ENCODE results near the gene PROC.

The PROC gene

DNA sequence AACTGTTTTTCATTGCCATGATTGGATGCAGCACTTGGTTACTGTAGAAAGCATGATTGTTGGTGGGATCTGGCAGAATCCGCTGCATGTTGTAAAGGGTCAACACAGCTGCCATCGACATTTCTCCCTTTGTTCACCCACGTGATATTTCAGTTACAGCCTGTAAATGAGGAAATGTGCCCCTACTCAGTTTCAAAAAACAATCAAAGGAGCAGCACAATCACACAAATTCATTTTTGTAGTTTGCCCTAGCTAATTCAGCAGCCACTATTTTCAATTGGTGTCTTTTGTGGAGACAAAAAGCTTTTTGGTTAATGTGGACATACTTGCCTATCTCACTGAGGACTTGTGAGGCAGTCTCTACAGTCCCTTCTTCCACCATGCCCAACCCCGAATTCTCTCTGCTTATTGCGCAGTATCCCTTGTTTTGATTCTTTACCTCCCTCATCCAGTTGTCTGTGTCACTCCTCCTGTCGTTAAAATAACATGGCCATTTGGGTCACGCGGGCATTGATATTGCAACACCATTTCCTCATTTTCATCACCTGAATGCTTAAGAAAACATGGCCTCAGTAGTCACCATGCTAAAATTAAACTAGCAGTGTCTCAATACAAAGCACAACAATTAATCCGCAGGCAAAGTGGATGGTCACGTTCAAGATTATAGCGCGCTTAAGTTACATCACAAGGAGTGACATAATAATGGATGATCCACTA lies 6.4 kb upstream of the PROC start:
- DNase-seq (ENCODE audit: extremely low spot score, insufficient read length, low read depth): no peak
- FAIRE-seq: no peak

DNA sequence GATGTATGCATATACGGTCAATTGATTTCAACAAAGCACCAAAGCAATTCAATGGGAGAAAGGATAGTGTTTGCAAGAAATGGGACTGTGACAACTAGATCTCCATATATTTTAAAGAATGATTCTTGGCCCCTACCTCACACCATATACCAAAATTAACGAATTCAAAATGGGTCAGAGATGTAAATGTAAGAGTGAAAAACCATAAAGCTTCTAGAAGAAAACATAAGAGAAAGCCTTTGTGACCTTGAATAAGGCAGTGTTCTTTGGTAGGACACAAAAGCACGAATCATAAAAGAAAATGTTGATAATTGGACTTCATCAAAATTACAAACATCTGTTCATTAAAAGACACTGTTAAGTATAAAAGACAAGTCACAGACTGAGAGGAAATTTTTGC lies 5.0 kb upstream of the PROC start:
- DNase-seq (ENCODE audit: extremely low spot score, insufficient read length, low read depth) (no peak), FAIRE-seq (no peak)

DNA sequence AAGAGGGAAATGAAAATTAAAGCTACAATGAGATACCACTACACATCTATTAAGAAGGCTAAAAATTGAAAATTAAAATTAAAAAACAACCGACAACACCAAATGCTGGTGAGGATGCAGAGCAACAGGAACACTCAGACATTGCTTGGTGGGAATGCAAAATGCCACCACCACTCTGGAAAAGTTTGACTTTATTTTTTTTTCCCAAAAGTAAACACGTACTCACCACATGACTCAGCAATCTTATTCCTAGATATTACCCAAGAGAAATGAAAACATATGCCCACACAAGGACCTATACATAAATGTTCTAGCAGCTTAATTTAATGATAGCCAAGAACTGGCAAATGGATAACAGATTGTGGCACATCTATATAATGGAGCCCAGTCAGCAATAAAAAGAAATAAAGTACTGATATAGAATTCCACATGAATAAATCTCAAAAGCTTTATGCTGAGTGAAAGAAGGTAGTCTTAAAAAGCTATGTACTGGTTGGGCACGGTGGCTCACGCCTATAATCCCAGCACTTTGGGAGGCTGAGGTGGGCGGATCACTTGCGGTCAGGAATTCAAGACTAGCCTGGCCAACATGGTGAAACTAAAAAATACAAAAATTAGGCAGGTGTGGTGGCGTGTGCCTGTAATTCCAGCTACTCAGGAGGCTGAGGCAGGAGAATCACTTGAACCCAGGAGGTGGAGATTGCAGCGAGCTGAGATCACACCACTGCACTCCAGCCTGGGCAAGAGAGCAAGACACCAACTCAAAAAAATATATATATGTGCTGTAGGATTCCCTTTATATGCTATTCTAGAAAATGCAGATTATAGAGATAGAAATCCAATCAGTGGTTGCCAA lies 4.2 kb upstream of the PROC start:
- DNase-seq (ENCODE audit: extremely low spot score, insufficient read length, low read depth) (no peak), FAIRE-seq (no peak)

DNA sequence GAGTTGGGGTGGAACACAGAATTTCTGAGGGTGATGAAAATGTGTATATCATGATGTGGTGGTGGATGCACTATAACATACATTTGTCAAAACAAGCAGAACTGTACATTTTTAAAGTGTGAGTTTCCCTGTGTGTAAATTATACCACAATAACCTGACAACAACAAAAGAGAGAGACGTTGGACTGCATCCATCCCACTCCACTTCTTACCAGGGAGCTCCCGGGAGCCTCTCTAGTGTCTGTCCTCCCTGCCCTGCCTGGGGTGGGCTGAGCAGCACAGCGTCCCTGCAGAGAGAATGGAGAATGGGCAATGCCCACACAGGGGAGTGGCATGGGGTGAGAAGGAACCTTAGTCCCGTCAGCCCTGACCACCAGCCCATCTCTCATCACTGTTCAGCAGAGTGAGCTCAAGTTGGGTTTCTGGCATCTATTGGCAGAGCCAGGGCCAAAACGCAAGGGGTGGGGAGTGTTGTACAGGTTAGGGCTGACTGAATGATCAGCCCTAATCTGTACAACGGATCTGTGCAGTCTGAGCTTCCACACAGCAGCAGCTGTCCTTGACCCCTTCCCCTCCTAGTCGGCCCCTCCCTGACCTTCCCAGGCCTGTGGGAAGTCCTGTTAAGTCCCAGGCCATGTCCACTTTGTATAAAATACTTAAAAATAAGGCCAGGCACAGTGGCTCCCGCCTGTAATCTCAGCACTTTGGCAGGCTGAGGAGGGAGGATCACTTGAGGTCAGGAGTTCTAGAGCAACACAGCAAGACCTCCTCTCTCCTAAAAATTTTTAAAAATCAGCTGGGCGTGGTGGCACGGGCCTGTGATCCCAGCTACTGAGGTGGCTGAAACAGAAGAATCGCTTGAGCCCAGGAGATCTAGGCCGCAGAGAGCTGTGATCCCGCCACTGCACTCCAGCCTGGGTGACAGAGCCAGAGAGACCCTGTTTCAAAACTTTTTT lies 3.3 kb upstream of the PROC start:
- no peak for DNase-seq (ENCODE audit: extremely low spot score, insufficient read length, low read depth)
- no peak for FAIRE-seq

- DNase-seq (ENCODE audit: extremely low spot score, insufficient read length, low read depth) (peak; percentile 49), FAIRE-seq (peak; percentile 46)
These were observed 2.4 kb upstream of the PROC start for GRCh38 chr2:127415593-127416505.

DNA sequence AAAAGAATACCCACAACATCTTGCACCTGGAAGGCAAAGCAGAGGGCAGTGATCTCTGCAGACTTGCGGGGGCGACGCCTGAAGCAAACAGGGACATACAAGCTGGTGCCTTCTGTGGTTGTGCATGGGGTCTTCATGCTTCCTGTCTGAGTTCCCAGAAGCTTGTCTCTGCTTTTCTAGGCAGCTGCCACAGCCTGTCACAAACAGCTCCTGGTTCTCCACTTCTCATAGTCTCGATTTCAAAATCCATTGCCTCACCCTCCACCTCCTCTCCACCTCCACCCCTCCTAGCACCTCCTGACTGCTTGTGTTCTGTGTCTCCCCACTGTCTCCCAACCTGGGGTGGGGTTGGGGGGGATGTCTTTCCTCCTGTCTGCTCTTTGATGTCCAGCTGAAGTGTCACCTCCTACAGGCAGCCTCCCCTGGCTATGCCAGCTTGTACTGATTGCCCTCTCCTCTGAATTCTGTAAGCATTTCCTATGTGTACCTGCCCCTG lies 1.7 kb upstream of the PROC start:
- no peak for FAIRE-seq
- DNase-seq (ENCODE audit: extremely low spot score, insufficient read length, low read depth): no peak

DNA sequence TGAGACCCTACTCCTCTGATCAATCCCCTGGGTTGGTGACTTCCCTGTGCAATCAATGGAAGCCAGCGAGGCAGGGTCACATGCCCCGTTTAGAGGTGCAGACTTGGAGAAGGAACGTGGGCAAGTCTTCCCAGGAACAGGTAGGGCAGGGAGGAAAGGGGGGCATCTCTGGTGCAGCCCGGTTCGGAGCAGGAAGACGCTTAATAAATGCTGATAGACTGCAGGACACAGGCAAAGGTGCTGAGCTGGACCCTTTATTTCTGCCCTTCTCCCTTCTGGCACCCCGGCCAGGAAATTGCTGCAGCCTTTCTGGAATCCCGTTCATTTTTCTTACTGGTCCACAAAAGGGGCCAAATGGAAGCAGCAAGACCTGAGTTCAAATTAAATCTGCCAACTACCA lies 821 bp upstream of the PROC start:
- DNase-seq (ENCODE audit: extremely low spot score, insufficient read length, low read depth) (no peak), FAIRE-seq (no peak)

DNA sequence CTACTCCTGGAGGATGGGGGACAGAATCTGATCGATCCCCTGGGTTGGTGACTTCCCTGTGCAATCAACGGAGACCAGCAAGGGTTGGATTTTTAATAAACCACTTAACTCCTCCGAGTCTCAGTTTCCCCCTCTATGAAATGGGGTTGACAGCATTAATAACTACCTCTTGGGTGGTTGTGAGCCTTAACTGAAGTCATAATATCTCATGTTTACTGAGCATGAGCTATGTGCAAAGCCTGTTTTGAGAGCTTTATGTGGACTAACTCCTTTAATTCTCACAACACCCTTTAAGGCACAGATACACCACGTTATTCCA lies 844 bp downstream of the PROC start:
- DNase-seq (ENCODE audit: extremely low spot score, insufficient read length, low read depth) (no peak), FAIRE-seq (no peak)

GRCh38 chr2:127419448-127420038 lies 1.3 kb downstream of the PROC start:
- no peak for FAIRE-seq
- DNase-seq (ENCODE audit: extremely low spot score, insufficient read length, low read depth): no peak

- FAIRE-seq (no peak), DNase-seq (ENCODE audit: extremely low spot score, insufficient read length, low read depth) (no peak)
These were observed 2.0 kb downstream of the PROC start for GRCh38 chr2:127420039-127420864.

GRCh38 chr2:127421116-127421800 lies 3.0 kb downstream of the PROC start:
- DNase-seq (ENCODE audit: extremely low spot score, insufficient read length, low read depth): no peak
- no peak for FAIRE-seq

- FAIRE-seq: no peak
- no peak for DNase-seq (ENCODE audit: extremely low spot score, insufficient read length, low read depth)
These were observed 3.8 kb downstream of the PROC start for GRCh38 chr2:127421871-127422558.

DNA sequence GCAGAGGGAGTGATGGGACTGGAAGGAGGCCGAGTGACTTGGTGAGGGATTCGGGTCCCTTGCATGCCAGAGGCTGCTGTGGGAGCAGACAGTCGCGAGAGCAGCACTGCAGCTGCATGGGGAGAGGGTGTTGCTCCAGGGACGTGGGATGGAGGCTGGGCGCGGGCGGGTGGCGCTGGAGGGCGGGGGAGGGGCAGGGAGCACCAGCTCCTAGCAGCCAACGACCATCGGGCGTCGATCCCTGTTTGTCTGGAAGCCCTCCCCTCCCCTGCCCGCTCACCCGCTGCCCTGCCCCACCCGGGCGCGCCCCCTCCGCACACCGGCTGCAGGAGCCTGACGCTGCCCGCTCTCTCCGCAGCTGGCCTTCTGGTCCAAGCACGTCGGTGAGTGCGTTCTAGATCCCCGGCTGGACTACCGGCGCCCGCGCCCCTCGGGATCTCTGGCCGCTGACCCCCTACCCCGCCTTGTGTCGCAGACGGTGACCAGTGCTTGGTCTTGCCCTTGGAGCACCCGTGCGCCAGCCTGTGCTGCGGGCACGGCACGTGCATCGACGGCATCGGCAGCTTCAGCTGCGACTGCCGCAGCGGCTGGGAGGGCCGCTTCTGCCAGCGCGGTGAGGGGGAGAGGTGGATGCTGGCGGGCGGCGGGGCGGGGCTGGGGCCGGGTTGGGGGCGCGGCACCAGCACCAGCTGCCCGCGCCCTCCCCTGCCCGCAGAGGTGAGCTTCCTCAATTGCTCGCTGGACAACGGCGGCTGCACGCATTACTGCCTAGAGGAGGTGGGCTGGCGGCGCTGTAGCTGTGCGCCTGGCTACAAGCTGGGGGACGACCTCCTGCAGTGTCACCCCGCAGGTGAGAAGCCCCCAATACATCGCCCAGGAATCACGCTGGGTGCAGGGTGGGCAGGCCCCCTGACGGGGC lies 4.6 kb downstream of the PROC start:
- DNase-seq (ENCODE audit: extremely low spot score, insufficient read length, low read depth) (no peak), FAIRE-seq (no peak)

GRCh38 chr2:127423478-127423843 lies 5.2 kb downstream of the PROC start:
- DNase-seq (ENCODE audit: extremely low spot score, insufficient read length, low read depth) (no peak), FAIRE-seq (no peak)

DNA sequence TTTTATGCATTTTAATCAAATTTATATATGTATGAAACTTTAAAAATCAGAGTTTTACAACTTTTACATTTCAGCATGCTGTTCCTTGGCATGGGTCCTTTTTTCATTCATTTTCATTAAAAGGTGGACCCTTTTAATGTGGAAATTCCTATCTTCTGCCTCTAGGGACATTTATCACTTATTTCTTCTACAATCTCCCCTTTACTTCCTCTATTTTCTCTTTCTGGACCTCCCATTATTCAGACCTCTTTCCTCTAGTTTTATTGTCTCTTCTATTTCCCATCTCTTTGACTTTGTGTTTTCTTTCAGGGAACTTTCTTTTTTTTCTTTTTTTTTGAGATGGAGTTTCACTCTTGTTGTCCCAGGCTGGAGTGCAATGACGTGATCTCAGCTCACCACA lies 5.7 kb downstream of the PROC start:
- FAIRE-seq: no peak
- no peak for DNase-seq (ENCODE audit: extremely low spot score, insufficient read length, low read depth)

All from GM18507 (cell line).